ENCODE measurements around the gene SYTL5.

Gene SYTL5

GRCh38 chrX:38087594-38087993, 81.2 kb downstream of the SYTL5 start:
- no peak for DNase-seq (ENCODE audit: low read depth, low spot score)
- H3K27ac ChIP-seq: no peak overlapping the region
- H3K36me3 ChIP-seq (ENCODE audit: insufficient read depth, low read length): no peaks in the 10 kb centered on the region
- H3K9ac ChIP-seq (ENCODE audit: insufficient read length): no peak overlapping the region
- TF ChIP-seq FOXP2 (optimal IDR thresholded peaks at IDR 0.05; ENCODE audit: control extremely low read depth, extremely low read length, insufficient read depth) (no peak), EZH2 (IDR thresholded peaks at IDR 0.05) (no peak), POLR2AphosphoS5 (IDR thresholded peaks at IDR 0.05; ENCODE audit: borderline replicate concordance, low read depth, low read length) (no peak)
- H3K9me3 ChIP-seq (ENCODE audit: low read depth, low read length): no peaks in the 10 kb centered on the region
- no peak overlapping the region for H3K4me3 ChIP-seq

GRCh38 chrX:38089173-38089982, 83.0 kb downstream of the SYTL5 start:
- no peak overlapping the region for H3K27ac ChIP-seq
- no peaks in the 10 kb centered on the region for H3K9me3 ChIP-seq (ENCODE audit: low read depth, low read length)
- no peak for TF ChIP-seq EZH2 (IDR thresholded peaks at IDR 0.05)
- TF ChIP-seq FOXP2 (optimal IDR thresholded peaks at IDR 0.05; ENCODE audit: control extremely low read depth, extremely low read length, insufficient read depth): no peak
- TF ChIP-seq POLR2AphosphoS5 (IDR thresholded peaks at IDR 0.05; ENCODE audit: borderline replicate concordance, low read depth, low read length): no peak

GRCh38 chrX:38095971-38096529, 89.7 kb downstream of the SYTL5 start:
- no peak for DNase-seq (ENCODE audit: low read depth, low spot score)
- no peaks in the 10 kb centered on the region for H3K36me3 ChIP-seq (ENCODE audit: insufficient read depth, low read length)
- TF ChIP-seq FOXP2 (optimal IDR thresholded peaks at IDR 0.05; ENCODE audit: control extremely low read depth, extremely low read length, insufficient read depth) (no peak), EZH2 (IDR thresholded peaks at IDR 0.05) (no peak), POLR2AphosphoS5 (IDR thresholded peaks at IDR 0.05; ENCODE audit: borderline replicate concordance, low read depth, low read length) (no peak)
- H3K9ac ChIP-seq (ENCODE audit: insufficient read length): no peak overlapping the region
- no peak overlapping the region for H3K27ac ChIP-seq
- H3K9me3 ChIP-seq (ENCODE audit: low read depth, low read length): no peaks in the 10 kb centered on the region
- H3K4me3 ChIP-seq: no peak overlapping the region

More at GRCh38 chrX:38089173-38089982, 83.0 kb downstream of the SYTL5 start:
- no peak overlapping the region for H3K4me3 ChIP-seq
- no peak overlapping the region for H3K9ac ChIP-seq (ENCODE audit: insufficient read length)
- DNase-seq (ENCODE audit: low read depth, low spot score): no peak
- no peaks in the 10 kb centered on the region for H3K36me3 ChIP-seq (ENCODE audit: insufficient read depth, low read length)

DNA sequence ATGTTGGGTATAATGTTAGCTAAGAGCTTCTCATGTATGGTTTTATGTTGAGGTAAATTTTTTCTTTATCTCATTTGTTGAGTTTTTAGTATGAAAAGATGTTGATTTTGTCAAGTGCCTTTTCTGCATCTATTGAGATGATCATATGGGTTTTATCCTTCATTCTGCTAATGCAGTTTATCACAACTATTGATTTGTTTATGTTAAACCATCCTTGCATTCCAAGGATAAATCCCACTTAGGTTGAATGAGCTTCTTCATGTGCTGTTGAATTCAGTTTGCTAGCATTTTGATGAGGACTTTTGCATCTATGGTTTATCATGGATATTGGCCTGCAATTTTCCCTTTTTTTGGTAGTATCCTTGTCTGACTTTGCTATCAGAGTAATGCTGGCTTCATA, 93.3 kb downstream of the SYTL5 start:
- Histone ChIP-seq H3K27ac (no peak overlapping the region), H3K9me3 (ENCODE audit: low read depth, low read length) (no peaks in the 10 kb centered on the region), H3K9ac (ENCODE audit: insufficient read length) (no peak overlapping the region), H3K4me3 (no peak overlapping the region), H3K36me3 (ENCODE audit: insufficient read depth, low read length) (no peaks in the 10 kb centered on the region)
- DNase-seq (ENCODE audit: low read depth, low spot score): no peak
- TF ChIP-seq EZH2 (IDR thresholded peaks at IDR 0.05) (no peak), FOXP2 (optimal IDR thresholded peaks at IDR 0.05; ENCODE audit: control extremely low read depth, extremely low read length, insufficient read depth) (no peak), POLR2AphosphoS5 (IDR thresholded peaks at IDR 0.05; ENCODE audit: borderline replicate concordance, low read depth, low read length) (no peak)

DNA sequence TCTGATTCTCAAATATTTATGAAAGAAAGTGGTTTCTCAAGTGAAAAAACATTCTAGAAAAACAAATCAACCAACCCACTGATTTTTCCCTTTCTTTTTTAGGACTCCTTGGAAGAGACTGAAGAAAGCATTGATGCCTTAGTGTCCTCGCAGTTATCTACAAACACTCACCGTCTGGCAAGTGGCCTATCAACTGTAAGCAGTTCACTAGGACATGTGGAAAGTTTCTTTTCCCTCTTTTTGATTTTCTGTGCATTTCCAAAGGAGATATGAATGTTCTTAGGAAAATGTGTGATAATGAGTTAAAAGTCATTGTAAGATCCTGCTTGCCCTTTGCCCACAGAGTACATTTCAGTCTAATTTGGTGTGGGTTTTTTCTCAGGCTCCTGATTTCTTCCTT, 95.9 kb downstream of the SYTL5 start:
- Histone ChIP-seq H3K9me3 (ENCODE audit: low read depth, low read length) (no peaks in the 10 kb centered on the region), H3K27ac (no peak overlapping the region), H3K36me3 (ENCODE audit: insufficient read depth, low read length) (no peaks in the 10 kb centered on the region), H3K4me3 (no peak overlapping the region), H3K9ac (ENCODE audit: insufficient read length) (no peak overlapping the region)
- no peak for DNase-seq (ENCODE audit: low read depth, low spot score)
- no peak for TF ChIP-seq POLR2AphosphoS5 (IDR thresholded peaks at IDR 0.05; ENCODE audit: borderline replicate concordance, low read depth, low read length)

- Histone ChIP-seq H3K9me3 (ENCODE audit: low read depth, low read length) (no peaks in the 10 kb centered on the region), H3K9ac (ENCODE audit: insufficient read length) (no peak overlapping the region), H3K27ac (no peak overlapping the region), H3K4me3 (no peak overlapping the region), H3K36me3 (ENCODE audit: insufficient read depth, low read length) (no peaks in the 10 kb centered on the region)
- DNase-seq (ENCODE audit: low read depth, low spot score): no peak
- TF ChIP-seq EZH2 (IDR thresholded peaks at IDR 0.05): no peak
- TF ChIP-seq FOXP2 (optimal IDR thresholded peaks at IDR 0.05; ENCODE audit: control extremely low read depth, extremely low read length, insufficient read depth): no peak
- TF ChIP-seq POLR2AphosphoS5 (IDR thresholded peaks at IDR 0.05; ENCODE audit: borderline replicate concordance, low read depth, low read length): no peak
Observed at GRCh38 chrX:38102875-38103274, 96.5 kb downstream of the SYTL5 start.

- Histone ChIP-seq H3K27ac (no peak overlapping the region), H3K36me3 (ENCODE audit: insufficient read depth, low read length) (no peaks in the 10 kb centered on the region), H3K9ac (ENCODE audit: insufficient read length) (no peak overlapping the region), H3K4me3 (no peak overlapping the region), H3K9me3 (ENCODE audit: low read depth, low read length) (no peaks in the 10 kb centered on the region)
- TF ChIP-seq EZH2 (IDR thresholded peaks at IDR 0.05) (no peak), FOXP2 (optimal IDR thresholded peaks at IDR 0.05; ENCODE audit: control extremely low read depth, extremely low read length, insufficient read depth) (no peak), POLR2AphosphoS5 (IDR thresholded peaks at IDR 0.05; ENCODE audit: borderline replicate concordance, low read depth, low read length) (no peak)
- no peak for DNase-seq (ENCODE audit: low read depth, low spot score)
Observed at GRCh38 chrX:38103857-38104812, 97.8 kb downstream of the SYTL5 start.

GRCh38 chrX:38105216-38105725, 98.9 kb downstream of the SYTL5 start:
- H3K9me3 ChIP-seq (ENCODE audit: low read depth, low read length): no peaks in the 10 kb centered on the region
- no peak overlapping the region for H3K27ac ChIP-seq
- H3K36me3 ChIP-seq (ENCODE audit: insufficient read depth, low read length): no peaks in the 10 kb centered on the region
- TF ChIP-seq EZH2 (IDR thresholded peaks at IDR 0.05) (no peak), POLR2AphosphoS5 (IDR thresholded peaks at IDR 0.05; ENCODE audit: borderline replicate concordance, low read depth, low read length) (no peak), FOXP2 (optimal IDR thresholded peaks at IDR 0.05; ENCODE audit: control extremely low read depth, extremely low read length, insufficient read depth) (no peak)
- no peak overlapping the region for H3K4me3 ChIP-seq
- DNase-seq (ENCODE audit: low read depth, low spot score): no peak
- no peak overlapping the region for H3K9ac ChIP-seq (ENCODE audit: insufficient read length)

Measured in SK-N-MC (cell line).